Stomach (tissue), 19 donors: Measurements from ENCODE around the gene SPTBN5. TPM values are rescaled to one million over a fixed set of nuclear protein-coding genes. Genes with fewer than 3 reads are reported as not detected.

ENCODE experiments used
- DNase-seq, 2 donors: peaks; one replicate each; pipeline versions ENCODE4 v3.0.0 to v3.0.0-alpha.2; 2013 to 2019
- H3K27ac ChIP-seq, 5 donors: fragments of 200-600 bp in 4 of 5; sonication (generic) in 4 of 5; one replicate each; pipeline ENCODE4 v1.5.1; 2013 to 2019; ENCODE audit warnings: mild to moderate bottlenecking in 1 of 5, moderate library complexity in 1 of 5
- H3K27me3 ChIP-seq, 3 donors: fragments of 200-600 bp; sonication (generic); one replicate each; pipeline ENCODE4 v1.5.1; 2017 to 2019; ENCODE audit warnings: mixed run types in 1 of 3
- H3K36me3 ChIP-seq, 4 donors: fragments of 200-600 bp; sonication (generic); 1 replicate in 3 of 4; 2 replicates in 1 of 4; pipeline ENCODE4 v1.5.1; 2016 to 2019
- H3K4me1 ChIP-seq, 4 donors: fragments of 200-600 bp; sonication (generic); one replicate each; pipeline ENCODE4 v1.5.1; 2016 to 2019
- H3K4me3 ChIP-seq, 4 donors: fragments of 200-600 bp; sonication (generic) in 3 of 4; one replicate each; pipeline ENCODE4 v1.5.1; 2016 to 2019; ENCODE audit warnings: mild to moderate bottlenecking in 1 of 4
- H3K9me3 ChIP-seq, 4 donors: fragments of 200-600 bp; sonication (generic); one replicate each; pipeline ENCODE4 v1.5.1; 2016 to 2019
- CTCF ChIP-seq, 7 experiments: fragments of 450-650 bp in 4 of 7; fragments of 200-600 bp in 3 of 7; sonication (generic) in 3 of 7; IDR thresholded peaks; one replicate each; pipeline ENCODE4 v1.5.1; 2016 to 2019; ENCODE audit warnings: antibody characterized with exemption in 7 of 7, control low read depth in 2 of 7, mild to moderate bottlenecking in 1 of 7
- EP300 ChIP-seq: sonication (generic); formaldehyde crosslinking; IDR thresholded peaks from one replicate; pipeline ENCODE4 v1.6.1; 2017; ENCODE audit warnings: antibody characterized with exemption
- POLR2A ChIP-seq, 4 donors: fragments of 450-650 bp; IDR thresholded peaks; one replicate each; pipeline ENCODE4 v1.6.1; 2016; ENCODE audit warnings: antibody characterized with exemption in 4 of 4, control low read depth in 2 of 4, mild to moderate bottlenecking in 1 of 4, moderate library complexity in 1 of 4
- POLR2AphosphoS5 ChIP-seq, 3 donors: sonication (generic); formaldehyde crosslinking; IDR thresholded peaks; one replicate each; pipeline ENCODE4 v1.6.1; 2016; ENCODE audit warnings: antibody characterized with exemption in 3 of 3
- WGBS, 5 donors: extraction: QIAGEN DNeasy Blood & Tissue Kit in 3 of 5; methylation state at CpG; one replicate each; pipeline versions ENCODE4 v1.1.5 to v1.1.7; 2013 to 2018; 5-methylcytosine and 5-hydroxymethylcytosine counted together
- intact Hi-C: fragments of 100-400 bp; cut with DNase I; formaldehyde crosslinking; loops from one replicate; pipeline ENCODE4 v1.15.1; 2023; ENCODE audit warnings: low total_unique reads
- long read RNA-seq, 10 donors: transcript quantifications; one replicate each; lab custom pipeline, GENCODE V29; 2026
- polyA plus RNA-seq, 3 donors: library from polyadenylated mRNA; stranded (reverse); fragments of 200-250 nt; gene quantifications; one replicate each; pipeline ENCODE4 v1.2.3, GENCODE V29; 2013
- total RNA-seq, 5 donors: library from RNA; depleted of rRNA; stranded (reverse); fragments of >200 nt; gene quantifications; one replicate each; pipeline versions ENCODE4 v1.1.0 to v1.2.3, GENCODE V29; 2014 to 2016
- donor health status: healthy with polysubstance abuse.
- donor health status: Bipolar disorder and iron deficiency.
- donor health status: healthy.

Gene SPTBN5
- 1 to 10 TPM in 1 of 5 donors, under 1 TPM in 3, not detected in 1; 0.29 to 4.9 (median 0.80) TPM for total RNA-seq
- polyA plus RNA-seq = 1 to 10 TPM; 2.6 to 3.2 (median 2.9) TPM
- long read RNA-seq, donor 1 = 0 reads
- long read RNA-seq, donor 2 = 0 reads
- long read RNA-seq, donor 3 = 0 reads
- long read RNA-seq, donor 4 = 0 reads
- long read RNA-seq, donor 5 = 0 reads
- long read RNA-seq, donor 6 = 0 reads
- long read RNA-seq, donor 7 = 0 reads
- long read RNA-seq, donor 8 = 0 reads
- long read RNA-seq, donor 9 = 0 reads
- long read RNA-seq, donor 10 = 0 reads

GRCh38 chr15:41893422-41894250, at the start of gene SPTBN5:
Gene SPTBN5, minus strand, starts transcription at chr15:41894053. Its CDS starts 556 bp downstream, at chr15:41893497.
- TF ChIP-seq POLR2A (IDR thresholded peaks at IDR 0.05) (no peak), EP300 (no peak), POLR2AphosphoS5 (IDR thresholded peaks at IDR 0.05) (no peak), CTCF (IDR thresholded peaks at IDR 0.05) (no peak)
- WGBS, 5 donors = 81 to 90% (median 87%) methylated on average over 7 to 15 of the region's 15 CpGs
- Histone ChIP-seq H3K4me1 (peaks cover 24 to 35% (median 35%) of the 10 kb centered on the region in 4 donors), H3K36me3 (peaks cover 0 to 23% (median 12%) of the 10 kb centered on the region in 4 donors), H3K27me3 (no peaks in the 10 kb centered on the region), H3K9me3 (no peaks in the 10 kb centered on the region), H3K4me3 (peak within 1 kb of the TSS in 3 of 4 donors; percentile 17 to 26 (median 18)), H3K27ac (peak within 1 kb of the TSS; percentile 43 to 77 (median 64))
- intact Hi-C loops = no loop called here
- DNase-seq = peak in 1 of 2 donors; percentile 37

- WGBS, 5 donors = 74 to 82% (median 80%) methylated on average over 7 of the region's 7 CpGs
- H3K27me3 ChIP-seq = no peaks in the 10 kb centered on the region
- intact Hi-C loops = no loop called here
- TF ChIP-seq EP300 (no peak), POLR2A (IDR thresholded peaks at IDR 0.05) (no peak), CTCF (IDR thresholded peaks at IDR 0.05) (no peak), POLR2AphosphoS5 (IDR thresholded peaks at IDR 0.05) (no peak)
- H3K4me3 ChIP-seq = no peak overlapping the region
- H3K36me3 ChIP-seq = peaks cover 3 to 45% (median 36%) of the 10 kb centered on the region in 4 donors
- H3K9me3 ChIP-seq = no peaks in the 10 kb centered on the region
- DNase-seq = no peak
- H3K4me1 ChIP-seq = peaks cover 6 to 41% (median 18%) of the 10 kb centered on the region in 4 donors
- peak overlapping the region in 1 of 5 donors; percentile 64 for H3K27ac ChIP-seq
Measured at GRCh38 chr15:41942886-41943285, 49.0 kb upstream of the SPTBN5 start.

- Histone ChIP-seq H3K4me3 (no peak overlapping the region), H3K4me1 (peaks cover 6 to 37% (median 16%) of the 10 kb centered on the region in 4 donors), H3K9me3 (no peaks in the 10 kb centered on the region), H3K27me3 (no peaks in the 10 kb centered on the region), H3K36me3 (peaks cover 3 to 41% (median 36%) of the 10 kb centered on the region in 4 donors), H3K27ac (no peak overlapping the region)
- intact Hi-C loops = no loop called here
- TF ChIP-seq POLR2AphosphoS5 (IDR thresholded peaks at IDR 0.05) (no peak), EP300 (no peak), CTCF (IDR thresholded peaks at IDR 0.05) (no peak), POLR2A (IDR thresholded peaks at IDR 0.05) (no peak)
- 83 to 94% (median 90%) methylated on average over 22 of the region's 22 CpGs for WGBS, 5 donors
- no peak for DNase-seq
Measured at GRCh38 chr15:41941644-41942415, 48.0 kb upstream of the SPTBN5 start.

GRCh38 chr15:41940441-41940857, 46.6 kb upstream of the SPTBN5 start:
- H3K36me3 ChIP-seq = peaks cover 3 to 36% (median 31%) of the 10 kb centered on the region in 4 donors
- DNase-seq = no peak
- peak overlapping the region in 2 of 5 donors; percentile 19 to 20 for H3K27ac ChIP-seq
- 66 to 87% (median 80%) methylated on average over 13 of the region's 13 CpGs for WGBS, 5 donors
- intact Hi-C loops = no loop called here
- no peaks in the 10 kb centered on the region for H3K9me3 ChIP-seq
- H3K4me1 ChIP-seq = peaks cover 6 to 24% (median 15%) of the 10 kb centered on the region in 4 donors
- TF ChIP-seq CTCF (IDR thresholded peaks at IDR 0.05) (no peak), POLR2A (IDR thresholded peaks at IDR 0.05) (no peak), POLR2AphosphoS5 (IDR thresholded peaks at IDR 0.05) (no peak), EP300 (no peak)
- H3K4me3 ChIP-seq = no peak overlapping the region
- H3K27me3 ChIP-seq = no peaks in the 10 kb centered on the region
